Endothelial cell of umbilical vein (primary cell): ENCODE data around the gene TMPRSS7.

Experiments
- CTCF ChIP-seq, 2 donors: IDR thresholded peaks; 1 replicate in 1 of 2; 2 replicates in 1 of 2; pipeline ENCODE4 v1.5.1; 2011; ENCODE audit warnings: low read length in 2 of 2, mild to moderate bottlenecking in 2 of 2, moderate library complexity in 2 of 2, control low read depth in 1 of 2, inconsistent platforms in 1 of 2, low read depth in 1 of 2; ENCODE audit not compliant: insufficient read depth in 1 of 2; ENCODE audit errors: extremely low read depth in 1 of 2
- EZH2 ChIP-seq: IDR thresholded peaks from 2 replicates; pipeline ENCODE4 v1.6.1; 2012; ENCODE audit warnings: borderline replicate concordance, low read depth, mild to moderate bottlenecking, moderate library complexity, low read length, inconsistent platforms; ENCODE audit not compliant: severe bottlenecking
- POLR2AphosphoS5 ChIP-seq: IDR thresholded peaks from 2 replicates; pipeline ENCODE4 v1.6.1; 2012; ENCODE audit warnings: low read depth, mild to moderate bottlenecking, control low read depth, low read length, moderate library complexity; ENCODE audit not compliant: insufficient read depth

DNA sequence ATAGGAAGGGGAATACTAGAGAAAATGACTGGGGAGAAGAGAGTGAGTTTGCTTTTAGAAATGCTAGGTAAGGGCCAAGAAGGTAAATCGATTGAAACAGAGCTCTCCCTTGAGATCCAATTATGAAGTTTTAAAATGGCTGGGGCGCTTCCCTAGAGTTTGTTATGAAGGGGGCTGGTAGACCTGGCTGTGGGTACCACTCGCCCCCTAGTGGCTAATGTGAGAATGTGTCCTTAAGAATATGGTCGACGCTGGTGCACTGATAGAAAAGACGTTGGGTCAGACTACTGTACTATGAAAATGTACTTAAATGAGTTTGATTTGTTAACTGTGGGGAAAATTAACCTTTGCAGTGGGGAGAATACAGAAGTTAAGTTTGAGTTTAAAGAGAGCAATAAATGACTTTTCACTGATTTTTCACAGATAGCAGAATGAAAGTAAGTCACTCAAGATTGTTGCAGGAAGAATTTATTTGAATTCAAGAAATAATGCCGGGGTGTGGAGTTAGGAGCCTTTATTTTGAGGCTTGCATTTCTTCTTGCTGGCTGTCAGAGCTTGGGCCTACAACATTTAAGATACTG lies 9.2 kb downstream of the TMPRSS7 start:
- TF ChIP-seq POLR2AphosphoS5 = no peak
- TF ChIP-seq EZH2 = no peak
- peak; percentile 80 to 85 for TF ChIP-seq CTCF (IDR thresholded peaks at IDR 0.05; ENCODE audit: extremely low read depth in 1 of 2, insufficient read depth in 1 of 2, low read depth in 1 of 2, low read length in 2 of 2)
